B cell (primary cell): ENCODE measurements around the gene TLR9.

ENCODE experiments used
- CTCF ChIP-seq: fragments of 200-600 bp; IDR thresholded peaks from one replicate; pipeline ENCODE4 v1.8.0; 2022; ENCODE audit warnings: antibody characterized with exemption, mild to moderate bottlenecking
- EZH2 ChIP-seq: IDR thresholded peaks from 2 replicates; pipeline ENCODE4 v1.6.1; 2012; ENCODE audit warnings: borderline replicate concordance, low read depth, mild to moderate bottlenecking, moderate library complexity, low read length; ENCODE audit not compliant: insufficient read depth, poor library complexity, severe bottlenecking

- TF ChIP-seq CTCF (no peak), EZH2 (no peak)
Observed at GRCh38 chr3:52176951-52177700, 48.3 kb downstream of the TLR9 start.
